Fibroblast of lung (primary cell): ENCODE data around the gene ARL4A.

Experiments
- EZH2 ChIP-seq: IDR thresholded peaks from 2 replicates; pipeline ENCODE4 v1.5.1; 2012; ENCODE audit warnings: low read length, control low read depth, mild to moderate bottlenecking; ENCODE audit errors: missing control alignments
- TF ChIP-seq, protein P1 (sequence below), 2 donors: IDR thresholded peaks in 1 of 2; conservative IDR thresholded peaks in 1 of 2; 1 replicate in 1 of 2; 2 replicates in 1 of 2; pipeline ENCODE4 v1.5.1; 2011 to 2012; ENCODE audit warnings: low read length in 2 of 2, control low read depth in 1 of 2, inconsistent platforms in 1 of 2, low read depth in 1 of 2, mild to moderate bottlenecking in 1 of 2

DNA sequence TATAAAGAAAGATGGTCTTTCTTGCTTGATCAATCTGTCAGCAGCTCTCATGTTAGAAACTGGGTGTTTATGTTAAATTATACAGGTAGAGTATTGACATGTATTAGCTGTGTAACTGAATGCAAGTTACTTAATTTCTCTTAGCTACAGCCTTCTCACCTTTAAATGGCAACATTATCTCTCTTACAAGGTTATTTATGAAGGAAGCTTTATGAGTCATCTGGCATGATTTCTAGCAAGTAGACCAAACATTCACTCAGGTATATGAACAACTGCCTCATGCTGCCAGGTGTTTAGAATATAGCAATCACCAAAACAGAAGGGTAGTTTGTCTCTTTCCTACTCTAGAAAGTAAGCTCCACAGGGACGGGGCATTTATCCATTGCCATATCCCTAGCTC, 8.5 kb downstream of the ARL4A start:
- TF ChIP-seq EZH2, result no peak
- TF ChIP-seq, protein P1, sequence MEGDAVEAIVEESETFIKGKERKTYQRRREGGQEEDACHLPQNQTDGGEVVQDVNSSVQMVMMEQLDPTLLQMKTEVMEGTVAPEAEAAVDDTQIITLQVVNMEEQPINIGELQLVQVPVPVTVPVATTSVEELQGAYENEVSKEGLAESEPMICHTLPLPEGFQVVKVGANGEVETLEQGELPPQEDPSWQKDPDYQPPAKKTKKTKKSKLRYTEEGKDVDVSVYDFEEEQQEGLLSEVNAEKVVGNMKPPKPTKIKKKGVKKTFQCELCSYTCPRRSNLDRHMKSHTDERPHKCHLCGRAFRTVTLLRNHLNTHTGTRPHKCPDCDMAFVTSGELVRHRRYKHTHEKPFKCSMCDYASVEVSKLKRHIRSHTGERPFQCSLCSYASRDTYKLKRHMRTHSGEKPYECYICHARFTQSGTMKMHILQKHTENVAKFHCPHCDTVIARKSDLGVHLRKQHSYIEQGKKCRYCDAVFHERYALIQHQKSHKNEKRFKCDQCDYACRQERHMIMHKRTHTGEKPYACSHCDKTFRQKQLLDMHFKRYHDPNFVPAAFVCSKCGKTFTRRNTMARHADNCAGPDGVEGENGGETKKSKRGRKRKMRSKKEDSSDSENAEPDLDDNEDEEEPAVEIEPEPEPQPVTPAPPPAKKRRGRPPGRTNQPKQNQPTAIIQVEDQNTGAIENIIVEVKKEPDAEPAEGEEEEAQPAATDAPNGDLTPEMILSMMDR (conservative IDR thresholded peaks at IDR 0.05 in 1 of 2, IDR thresholded peaks at IDR 0.05 in 1 of 2; ENCODE audit: low read depth in 1 of 2, low read length in 2 of 2), result no peak
